ENCODE data around the gene KLHL4.
"Not testable (repeated sequence)": the region's sequence is repeated elsewhere in the genome, so short reads cannot be mapped to it uniquely, and the experiment has no call there.

The KLHL4 gene

DNA sequence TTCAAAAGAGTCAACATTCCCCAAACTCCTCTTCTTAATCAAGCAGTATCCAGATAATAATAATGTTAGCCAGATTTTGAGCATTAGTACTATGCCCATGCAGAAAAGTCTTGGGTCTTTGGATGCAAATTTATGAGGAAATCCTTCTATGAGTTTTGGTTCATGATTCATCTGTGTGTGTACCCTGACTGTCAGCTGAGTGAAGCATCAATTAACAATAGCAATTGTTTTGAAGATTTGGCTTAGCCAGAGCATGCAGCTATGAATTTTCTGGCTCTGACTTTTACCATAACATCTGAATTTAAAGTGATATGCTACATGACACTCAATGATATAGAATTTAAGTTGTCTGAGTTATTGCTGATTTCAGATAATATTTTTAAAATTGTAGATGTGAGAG, 145.8 kb downstream of the KLHL4 start:
- DNase-seq: no peak

DNA sequence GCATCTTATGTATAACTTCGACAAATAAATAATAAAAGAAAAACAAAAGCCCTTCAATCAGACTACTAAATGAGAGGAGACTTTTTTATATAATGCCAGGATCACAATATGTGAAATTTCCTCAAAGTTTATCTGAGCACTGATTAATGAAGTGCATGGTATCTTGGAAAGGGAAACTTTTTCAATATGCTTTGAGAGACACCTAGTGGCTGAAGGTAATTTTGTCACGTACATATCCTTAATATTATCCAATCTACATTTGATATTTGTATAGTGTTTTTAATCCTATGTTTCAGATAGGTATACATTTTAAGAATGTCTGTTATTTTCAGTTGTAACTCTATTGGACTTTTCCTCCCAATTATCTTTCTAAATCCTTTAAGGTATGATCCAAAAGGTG, 146.8 kb downstream of the KLHL4 start:
- DNase-seq: no peak

DNA sequence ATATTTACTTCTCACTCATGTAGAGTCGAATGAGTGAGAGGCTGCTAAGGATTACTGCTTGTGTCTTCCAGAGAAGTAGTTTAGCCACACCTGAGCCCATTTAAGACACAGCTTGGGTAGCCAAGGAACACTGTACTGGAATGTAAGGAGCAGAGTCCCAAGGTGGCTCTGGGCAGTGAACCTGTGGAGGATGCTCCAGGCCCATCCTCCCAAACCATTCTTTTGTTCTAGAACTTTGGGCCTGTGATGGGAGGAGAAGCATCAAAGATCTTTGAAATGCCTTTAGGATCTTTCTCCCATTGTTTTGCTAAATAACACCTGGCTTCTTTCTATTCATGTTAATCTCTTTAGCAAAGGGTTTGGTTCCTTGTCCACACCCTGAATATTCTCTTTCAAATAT, 162.2 kb downstream of the KLHL4 start:
- no peak for DNase-seq

DNA sequence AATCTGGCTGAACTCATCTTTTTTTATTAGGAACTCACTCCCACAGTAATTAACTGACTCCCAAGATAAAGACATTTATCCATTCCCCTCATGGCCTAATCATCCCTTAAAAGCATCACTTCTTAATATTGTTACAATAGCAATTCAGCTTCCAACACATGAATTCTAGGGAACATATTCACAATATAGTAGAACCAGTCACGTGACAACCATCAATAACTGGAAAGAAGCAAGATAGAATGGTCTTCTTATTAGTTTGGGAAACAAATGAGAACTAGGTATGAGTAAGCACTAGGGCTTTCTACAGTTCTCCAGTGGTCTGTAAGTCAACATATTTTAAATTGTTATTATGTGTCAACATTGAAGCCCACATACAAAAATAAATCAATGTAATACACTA, 170.1 kb downstream of the KLHL4 start:
- DNase-seq: no peak

DNA sequence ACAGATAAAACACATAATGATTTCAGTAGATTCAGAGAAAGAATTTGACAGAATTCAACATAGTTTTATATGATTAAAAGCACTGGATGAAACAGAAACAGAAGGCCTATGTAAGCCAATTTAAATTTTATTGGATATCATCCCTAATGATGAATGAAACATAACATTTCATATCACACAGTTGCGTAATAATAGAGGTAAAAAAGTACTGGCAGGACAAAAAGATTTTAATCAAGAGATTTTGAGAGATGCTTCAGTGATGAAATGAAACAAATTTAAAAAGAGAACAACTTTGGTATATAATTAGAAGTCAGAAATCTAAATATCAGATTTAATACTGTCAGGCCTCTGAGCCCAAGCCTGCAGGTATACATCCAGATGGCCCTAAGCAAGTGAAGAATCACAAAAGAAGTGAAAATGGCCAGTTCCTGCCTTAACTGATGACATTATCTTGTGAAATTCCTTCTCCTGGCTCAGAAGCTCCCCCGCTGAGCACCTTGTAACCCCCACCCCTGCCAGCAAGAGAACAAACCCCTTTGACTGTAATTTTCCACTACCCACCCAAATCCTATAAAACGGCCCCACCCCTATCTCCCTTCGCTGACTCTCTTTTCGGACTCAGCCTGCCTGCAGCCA, 170.6 kb downstream of the KLHL4 start:
- DNase-seq: not testable (repeated sequence)

DNA sequence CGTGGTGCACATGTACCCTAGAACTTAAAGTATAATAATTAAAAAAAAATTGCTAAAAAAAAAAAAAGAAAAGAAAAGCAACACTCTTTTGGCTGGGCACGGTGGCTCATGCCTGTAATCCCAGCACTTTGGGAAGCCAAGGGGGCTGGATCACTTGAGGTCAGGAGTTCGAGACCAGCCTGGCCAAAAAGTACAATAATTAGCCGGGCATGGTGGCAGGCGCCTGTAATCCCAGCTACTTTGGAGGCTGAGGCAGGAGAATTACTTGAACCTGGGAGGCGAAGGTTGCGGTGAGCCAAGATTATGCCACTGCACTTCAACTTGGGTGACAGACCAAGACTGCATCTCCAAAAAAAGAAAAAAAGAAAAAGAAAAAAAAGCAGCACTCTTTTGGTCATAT, 171.6 kb downstream of the KLHL4 start:
- not testable (repeated sequence) for DNase-seq

DNA sequence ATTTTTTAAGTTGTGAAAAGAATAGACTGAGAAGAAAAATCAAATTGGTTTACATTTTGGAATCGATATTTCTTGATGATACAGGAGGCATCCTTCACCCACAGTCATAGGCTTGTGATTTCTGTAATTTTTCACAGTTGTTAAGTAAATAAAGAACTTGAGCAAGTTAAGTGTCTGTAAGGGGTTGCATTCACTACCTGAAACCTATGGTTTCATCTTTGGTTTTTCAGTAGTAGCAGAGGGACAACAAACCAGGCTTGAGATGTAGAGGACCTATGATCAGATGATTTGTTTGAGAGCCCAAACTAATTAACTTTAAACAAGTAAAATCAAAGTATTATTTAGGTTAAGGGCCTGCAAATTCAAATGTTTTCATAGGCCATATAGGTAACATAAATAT, 175.6 kb downstream of the KLHL4 start:
- no peak for DNase-seq

DNA sequence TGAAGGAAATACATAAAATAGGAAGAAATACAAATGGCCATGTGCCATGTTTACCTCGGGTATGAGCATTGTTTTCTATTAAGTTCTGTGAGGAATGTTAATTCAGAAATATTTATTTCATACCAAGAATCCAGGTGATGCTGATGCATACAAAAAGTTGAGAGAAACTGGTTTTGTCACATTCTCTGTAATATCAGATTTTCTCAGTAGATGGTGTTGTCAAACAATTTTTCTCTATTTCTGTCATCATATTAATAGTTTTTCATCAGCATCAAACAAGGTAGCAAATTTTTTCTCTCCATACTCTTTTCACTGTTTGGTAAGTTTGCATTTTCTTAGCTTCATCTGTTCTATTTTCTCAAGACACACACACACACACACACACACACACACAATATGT, 179.8 kb downstream of the KLHL4 start:
- no peak for DNase-seq

DNA sequence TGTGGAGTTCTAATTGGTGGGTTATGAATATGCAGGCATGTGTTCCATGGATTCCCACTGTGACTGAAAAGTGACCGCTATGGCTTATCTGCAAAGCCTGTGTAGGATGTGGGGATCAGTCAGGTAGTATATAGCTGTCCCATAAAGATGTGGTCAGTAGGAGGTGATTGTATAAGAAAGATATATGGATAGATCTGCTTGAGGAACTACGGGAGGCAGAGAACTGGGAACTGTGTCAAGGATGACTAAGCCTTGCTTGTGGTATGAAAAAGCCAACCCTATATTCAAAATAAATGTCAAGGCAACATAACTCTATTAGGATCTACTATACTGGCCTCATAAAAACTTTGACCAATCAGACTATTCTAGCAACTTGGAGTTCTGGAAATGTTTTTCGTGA, 185.2 kb downstream of the KLHL4 start:
- no peak for DNase-seq

DNA sequence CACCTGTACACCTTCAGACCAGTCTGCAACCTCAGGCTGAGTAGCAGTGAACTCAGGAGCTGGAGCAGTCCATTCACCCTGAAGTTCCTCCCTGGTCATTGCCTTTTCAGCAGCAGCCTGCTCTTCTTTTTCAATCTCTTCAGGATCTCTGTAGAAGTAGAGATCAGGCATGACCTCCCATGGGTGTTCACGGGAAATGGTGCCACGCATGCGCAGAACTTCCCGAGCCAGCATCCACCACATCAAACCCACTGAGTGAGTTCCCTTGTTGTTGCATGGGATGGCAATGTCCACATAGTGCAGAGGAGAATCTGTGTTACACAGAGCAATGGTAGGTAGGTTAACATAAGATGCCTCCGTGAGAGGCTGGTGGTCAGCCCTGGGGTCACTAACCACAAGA, 185.9 kb downstream of the KLHL4 start:
- DNase-seq: not testable (repeated sequence)

DNA sequence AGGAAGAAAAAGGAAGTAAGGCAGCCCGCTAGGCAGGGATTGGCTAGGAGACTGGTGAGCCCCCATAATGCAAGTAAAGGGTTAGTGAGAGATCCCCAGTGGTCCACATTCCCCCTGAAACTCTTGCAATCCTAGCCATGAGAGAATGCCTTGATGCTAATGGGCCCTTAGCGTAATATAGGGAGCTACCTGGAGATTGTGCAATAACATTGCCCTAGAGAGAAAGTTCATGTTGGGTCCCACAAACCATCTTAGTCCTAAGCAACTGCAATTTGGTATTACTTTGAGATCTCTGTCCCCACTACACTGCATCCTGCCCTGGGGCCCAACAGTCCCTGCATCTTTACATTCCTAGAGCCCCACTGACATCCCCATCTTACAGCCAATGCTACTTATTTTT, 188.5 kb downstream of the KLHL4 start:
- DNase-seq: no peak

DNA sequence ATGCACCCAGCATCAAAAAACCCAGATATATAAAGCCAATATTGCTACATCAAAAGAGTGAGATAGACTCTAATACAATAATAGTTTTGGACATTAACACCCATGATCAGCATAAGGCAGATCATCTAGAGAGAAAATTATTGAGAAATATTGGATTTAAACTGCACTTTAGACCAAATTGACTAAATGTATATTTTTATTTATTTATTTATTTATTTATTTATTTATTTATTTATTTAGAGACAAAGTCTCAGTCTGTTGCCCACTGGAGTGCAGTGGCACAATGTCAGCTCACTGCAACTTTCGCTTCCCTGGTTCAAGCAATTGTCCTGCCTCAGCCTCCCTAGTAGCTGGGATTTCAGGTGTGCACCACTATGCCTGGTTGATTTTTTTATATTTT, 193.0 kb downstream of the KLHL4 start:
- no peak for DNase-seq
